Osteoblast (primary cell): ENCODE data around the gene MCRS1. TPM values are rescaled to one million over a fixed set of nuclear protein-coding genes. Genes with fewer than 3 reads are reported as not detected.

ENCODE experiments used
- DNase-seq: peaks from one replicate; pipeline ENCODE4 v3.0.0; 2011; ENCODE audit warnings: low spot score, mixed read lengths; ENCODE audit not compliant: insufficient read length; ENCODE audit errors: missing footprints
- H2AFZ ChIP-seq: 2 replicates; pipeline ENCODE4 v1.6.0; 2011; ENCODE audit warnings: mild to moderate bottlenecking, low read length
- H3K27ac ChIP-seq: 2 replicates; pipeline ENCODE4 v1.5.1; 2011; ENCODE audit warnings: mild to moderate bottlenecking, low read depth, low read length, moderate library complexity
- H3K27me3 ChIP-seq: 2 replicates; pipeline ENCODE4 v1.6.0; 2012; ENCODE audit warnings: mild to moderate bottlenecking, control low read depth, inconsistent platforms, low read length, moderate library complexity; ENCODE audit not compliant: insufficient read depth
- H3K36me3 ChIP-seq: 2 replicates; pipeline ENCODE4 v1.5.1; 2011; ENCODE audit warnings: mild to moderate bottlenecking, low read length, control low read depth, moderate library complexity; ENCODE audit not compliant: insufficient read depth
- H3K4me1 ChIP-seq: 2 replicates; pipeline ENCODE4 v1.5.1; 2011; ENCODE audit warnings: mild to moderate bottlenecking, low read length, control low read depth, moderate library complexity; ENCODE audit not compliant: insufficient read depth
- H3K4me2 ChIP-seq: 2 replicates; pipeline ENCODE4 v1.6.0; 2011; ENCODE audit warnings: mild to moderate bottlenecking, low read length; ENCODE audit not compliant: insufficient read depth
- H3K4me3 ChIP-seq: fragments of 200-600 bp; sonication (generic); 3 replicates; pipeline ENCODE4 v1.5.1; 2012; ENCODE audit warnings: mild to moderate bottlenecking, low read length, inconsistent platforms; ENCODE audit not compliant: insufficient read depth
- H3K79me2 ChIP-seq: 2 replicates; pipeline ENCODE4 v1.6.0; 2012; ENCODE audit warnings: mild to moderate bottlenecking, low read length, control low read depth, inconsistent platforms; ENCODE audit not compliant: insufficient read depth
- H3K9me3 ChIP-seq: 2 replicates; pipeline ENCODE4 v1.5.1; 2011; ENCODE audit warnings: low read depth, low read length, control low read depth
- H4K20me1 ChIP-seq: 2 replicates; pipeline ENCODE4 v1.6.0; 2012; ENCODE audit warnings: mild to moderate bottlenecking, low read length, control low read depth; ENCODE audit not compliant: insufficient read depth
- CTCF ChIP-seq: IDR thresholded peaks from 2 replicates; pipeline ENCODE4 v1.5.1; 2011; ENCODE audit warnings: mild to moderate bottlenecking, low read depth, low read length, moderate library complexity; ENCODE audit errors: extremely low read depth
- total RNA-seq: library from RNA; depleted of rRNA; stranded (reverse); fragments of >200 nt; gene quantifications from 2 replicates; pipeline ENCODE4 v1.2.3, GENCODE V29; 2012

Gene MCRS1
- total RNA-seq, 1 donor: 56.5 TPM

- H3K4me1 ChIP-seq: peaks cover 4% of the 10 kb centered on the region
- no peak overlapping the region for H3K4me2 ChIP-seq
- no peaks in the 10 kb centered on the region for H3K9me3 ChIP-seq
- H3K27me3 ChIP-seq: no peaks in the 10 kb centered on the region
- no peak overlapping the region for H3K27ac ChIP-seq
- TF ChIP-seq CTCF: no peak
- no peaks in the 10 kb centered on the region for H4K20me1 ChIP-seq
- no peaks in the 10 kb centered on the region for H3K36me3 ChIP-seq
- H2AFZ ChIP-seq: no peak overlapping the region
- no peak for DNase-seq
- no peak overlapping the region for H3K4me3 ChIP-seq
- no peaks in the 10 kb centered on the region for H3K79me2 ChIP-seq
Observed at GRCh38 chr12:49588721-49589516, 21.0 kb upstream of the MCRS1 start.

GRCh38 chr12:49588281-49588680, 20.3 kb upstream of the MCRS1 start:
- TF ChIP-seq CTCF: no peak
- H3K79me2 ChIP-seq: no peaks in the 10 kb centered on the region
- DNase-seq: no peak
- H3K9me3 ChIP-seq: no peaks in the 10 kb centered on the region
- peaks cover 4% of the 10 kb centered on the region for H3K4me1 ChIP-seq
- no peaks in the 10 kb centered on the region for H4K20me1 ChIP-seq
- no peak overlapping the region for H3K4me3 ChIP-seq
- no peaks in the 10 kb centered on the region for H3K27me3 ChIP-seq
- H3K36me3 ChIP-seq: no peaks in the 10 kb centered on the region
- no peak overlapping the region for H3K4me2 ChIP-seq
- no peak overlapping the region for H3K27ac ChIP-seq
- H2AFZ ChIP-seq: no peak overlapping the region

- Histone ChIP-seq H3K36me3 (no peaks in the 10 kb centered on the region), H3K27ac (no peak overlapping the region), H3K27me3 (no peaks in the 10 kb centered on the region), H3K4me2 (no peak overlapping the region), H3K9me3 (no peaks in the 10 kb centered on the region), H2AFZ (no peak overlapping the region), H3K4me3 (no peak overlapping the region), H4K20me1 (peaks cover under 1% of the 10 kb centered on the region), H3K79me2 (peaks cover under 1% of the 10 kb centered on the region), H3K4me1 (peaks cover 4% of the 10 kb centered on the region)
- TF ChIP-seq CTCF: peak; percentile 15
- no peak for DNase-seq
Observed at GRCh38 chr12:49587174-49587908, 19.4 kb upstream of the MCRS1 start.
